Upper lobe of left lung (tissue), 4 donors: ENCODE measurements around the gene ARHGEF37.

ENCODE experiments used
- CTCF ChIP-seq, 6 experiments: fragments of 450-650 bp in 4 of 6; fragments of 200-600 bp in 2 of 6; sonication (generic) in 2 of 6; IDR thresholded peaks; one replicate each; pipeline ENCODE4 v1.5.1; 2016 to 2019; ENCODE audit warnings: antibody characterized with exemption in 6 of 6
- POLR2A ChIP-seq, 4 donors: fragments of 450-650 bp; IDR thresholded peaks; one replicate each; pipeline ENCODE4 v1.5.1; 2016 to 2017; ENCODE audit warnings: antibody characterized with exemption in 4 of 4, mild to moderate bottlenecking in 2 of 4

- TF ChIP-seq POLR2A (IDR thresholded peaks at IDR 0.05) = no peak
- no peak for TF ChIP-seq CTCF (IDR thresholded peaks at IDR 0.05)
These were observed 91.6 kb downstream of the ARHGEF37 start for GRCh38 chr5:149672701-149673476.
